Neural progenitor cell (in vitro differentiated cells): ENCODE measurements around the gene MICU2. TPM values are rescaled to one million over a fixed set of nuclear protein-coding genes. Genes with fewer than 3 reads are reported as not detected.

Experiments
- DNase-seq: peaks from one replicate; pipeline ENCODE4 v3.0.0-alpha.2; 2016; ENCODE audit warnings: low spot score
- H2AFZ ChIP-seq: fragments of 200-600 bp; sonication (generic); replicated peaks from 2 replicates; pipeline ENCODE4 v1.6.1; 2016; ENCODE audit warnings: antibody characterized with exemption
- H3F3A ChIP-seq: fragments of 200-600 bp; sonication (generic); 2 replicates; pipeline ENCODE4 v1.6.1; 2016; ENCODE audit warnings: antibody characterized with exemption, low read depth
- H3K27ac ChIP-seq: fragments of 200-600 bp; sonication (generic); 2 replicates; pipeline ENCODE4 v1.5.1; 2016; ENCODE audit warnings: mild to moderate bottlenecking
- H3K27me3 ChIP-seq: fragments of 200-600 bp; sonication (generic); 2 replicates; pipeline ENCODE4 v1.6.1; 2016; ENCODE audit warnings: mild to moderate bottlenecking, moderate library complexity
- H3K36me3 ChIP-seq: fragments of 200-600 bp; sonication (generic); 2 replicates; pipeline ENCODE4 v1.5.1; 2016
- H3K4me1 ChIP-seq: fragments of 200-600 bp; sonication (generic); 2 replicates; pipeline ENCODE4 v1.6.1; 2016; ENCODE audit warnings: mixed run types
- H3K4me2 ChIP-seq: fragments of 200-600 bp; sonication (generic); 2 replicates; pipeline ENCODE4 v1.6.1; 2016
- H3K4me3 ChIP-seq: fragments of 200-600 bp; sonication (generic); 2 replicates; pipeline ENCODE4 v1.5.1; 2016
- H3K79me2 ChIP-seq: fragments of 200-600 bp; sonication (generic); 2 replicates; pipeline ENCODE4 v1.6.1; 2016; ENCODE audit warnings: low read depth
- H3K9ac ChIP-seq: fragments of 200-600 bp; sonication (generic); 2 replicates; pipeline ENCODE4 v1.6.1; 2016
- H3K9me3 ChIP-seq: fragments of 200-600 bp; sonication (generic); 2 replicates; pipeline ENCODE4 v1.5.1; 2016; ENCODE audit warnings: low read depth
- H4K20me1 ChIP-seq: fragments of 200-600 bp; sonication (generic); 2 replicates; pipeline ENCODE4 v1.6.1; 2016; ENCODE audit warnings: low read depth
- H3K27ac Mint-ChIP-seq: 3 replicates; pipeline ENCODE4 v1.8.0; 2021; ENCODE audit warnings: mixed read lengths
- H3K27me3 Mint-ChIP-seq: 2 replicates; pipeline ENCODE4 v1.8.0; 2022; ENCODE audit warnings: low read depth, mild to moderate bottlenecking, inconsistent platforms, moderate library complexity, mixed read lengths; ENCODE audit not compliant: insufficient read depth
- H3K36me3 Mint-ChIP-seq: 3 replicates; pipeline ENCODE4 v1.8.0; 2021; ENCODE audit warnings: mixed read lengths
- H3K4me1 Mint-ChIP-seq: 3 replicates; pipeline ENCODE4 v1.8.0; 2021; ENCODE audit warnings: mixed read lengths
- H3K4me3 Mint-ChIP-seq: 3 replicates; pipeline ENCODE4 v1.8.0; 2021; ENCODE audit warnings: mild to moderate bottlenecking, moderate library complexity, mixed read lengths
- H3K9me3 Mint-ChIP-seq: 3 replicates; pipeline ENCODE4 v1.8.0; 2020; ENCODE audit warnings: mixed read lengths
- EZH2 ChIP-seq: fragments of 200-600 bp; sonication (generic); IDR thresholded peaks from 2 replicates; pipeline ENCODE4 v1.6.1; 2017; ENCODE audit warnings: antibody characterized with exemption, mild to moderate bottlenecking, moderate library complexity
- EZH2phosphoT487 ChIP-seq: fragments of 200-600 bp; sonication (generic); IDR thresholded peaks from 2 replicates; pipeline ENCODE4 v1.6.1; 2017; ENCODE audit warnings: antibody characterized with exemption
- total RNA-seq: library from RNA; depleted of rRNA; stranded (reverse); fragments of >200 nt; gene quantifications from 2 replicates; pipeline ENCODE4 v1.2.3, GENCODE V29; 2015; ENCODE audit warnings: low replicate concordance
- TF ChIP-seq, protein P1 (sequence below): fragments of 200-600 bp; sonication (generic); IDR thresholded peaks from 2 replicates; pipeline ENCODE4 v1.5.1; 2017; ENCODE audit warnings: antibody characterized with exemption, mild to moderate bottlenecking

MICU2 gene
- total RNA-seq, 1 donor from 2014 or later, result 112 TPM

- no peak for DNase-seq
- H3K9me3 Mint-ChIP-seq, result peaks cover 9% of the 10 kb centered on the region
- no peaks in the 10 kb centered on the region for H3K36me3 Mint-ChIP-seq
- Histone ChIP-seq H2AFZ (no peak overlapping the region), H3K36me3 (no peaks in the 10 kb centered on the region), H3K27ac (no peak overlapping the region), H3K9me3 (peaks cover 3% of the 10 kb centered on the region), H3K4me3 (no peak overlapping the region), H3K79me2 (no peaks in the 10 kb centered on the region), H3K9ac (no peak overlapping the region), H3K4me2 (no peak overlapping the region), H3F3A (peaks cover 5% of the 10 kb centered on the region), H3K27me3 (no peaks in the 10 kb centered on the region), H4K20me1 (no peaks in the 10 kb centered on the region), H3K4me1 (no peaks in the 10 kb centered on the region)
- peaks cover 4% of the 10 kb centered on the region for H3K27me3 Mint-ChIP-seq
- H3K27ac Mint-ChIP-seq, result no peak overlapping the region
- H3K4me3 Mint-ChIP-seq, result no peak overlapping the region
- no peak for TF ChIP-seq EZH2phosphoT487
- H3K4me1 Mint-ChIP-seq, result peaks cover 6% of the 10 kb centered on the region
Measured at GRCh38 chr13:21475115-21475514, 128.9 kb downstream of the MICU2 start.

GRCh38 chr13:21470785-21471184, 133.2 kb downstream of the MICU2 start:
- Histone ChIP-seq H3K4me3 (no peak overlapping the region), H4K20me1 (no peaks in the 10 kb centered on the region), H3K36me3 (no peaks in the 10 kb centered on the region), H3K9ac (no peak overlapping the region), H3K9me3 (peaks cover 3% of the 10 kb centered on the region), H3K27ac (no peak overlapping the region), H3K27me3 (no peaks in the 10 kb centered on the region), H3K79me2 (no peaks in the 10 kb centered on the region), H2AFZ (no peak overlapping the region), H3F3A (peaks cover 5% of the 10 kb centered on the region), H3K4me2 (no peak overlapping the region), H3K4me1 (peaks cover 12% of the 10 kb centered on the region)
- Mint-ChIP-seq H3K4me3 (no peak overlapping the region), H3K27ac (no peak overlapping the region), H3K4me1 (peaks cover 6% of the 10 kb centered on the region), H3K27me3 (peaks cover 2% of the 10 kb centered on the region), H3K36me3 (no peaks in the 10 kb centered on the region), H3K9me3 (peaks cover 18% of the 10 kb centered on the region)
- no peak for DNase-seq
- TF ChIP-seq EZH2phosphoT487 (no peak), EZH2 (no peak)
- TF ChIP-seq, protein P1, sequence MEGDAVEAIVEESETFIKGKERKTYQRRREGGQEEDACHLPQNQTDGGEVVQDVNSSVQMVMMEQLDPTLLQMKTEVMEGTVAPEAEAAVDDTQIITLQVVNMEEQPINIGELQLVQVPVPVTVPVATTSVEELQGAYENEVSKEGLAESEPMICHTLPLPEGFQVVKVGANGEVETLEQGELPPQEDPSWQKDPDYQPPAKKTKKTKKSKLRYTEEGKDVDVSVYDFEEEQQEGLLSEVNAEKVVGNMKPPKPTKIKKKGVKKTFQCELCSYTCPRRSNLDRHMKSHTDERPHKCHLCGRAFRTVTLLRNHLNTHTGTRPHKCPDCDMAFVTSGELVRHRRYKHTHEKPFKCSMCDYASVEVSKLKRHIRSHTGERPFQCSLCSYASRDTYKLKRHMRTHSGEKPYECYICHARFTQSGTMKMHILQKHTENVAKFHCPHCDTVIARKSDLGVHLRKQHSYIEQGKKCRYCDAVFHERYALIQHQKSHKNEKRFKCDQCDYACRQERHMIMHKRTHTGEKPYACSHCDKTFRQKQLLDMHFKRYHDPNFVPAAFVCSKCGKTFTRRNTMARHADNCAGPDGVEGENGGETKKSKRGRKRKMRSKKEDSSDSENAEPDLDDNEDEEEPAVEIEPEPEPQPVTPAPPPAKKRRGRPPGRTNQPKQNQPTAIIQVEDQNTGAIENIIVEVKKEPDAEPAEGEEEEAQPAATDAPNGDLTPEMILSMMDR, result no peak

GRCh38 chr13:21466527-21466926, 137.4 kb downstream of the MICU2 start:
- Histone ChIP-seq H2AFZ (peak overlapping the region; percentile 76), H3K4me1 (peaks cover 27% of the 10 kb centered on the region), H4K20me1 (no peaks in the 10 kb centered on the region), H3K27ac (peak overlapping the region; percentile 85), H3K36me3 (no peaks in the 10 kb centered on the region), H3K79me2 (no peaks in the 10 kb centered on the region), H3K4me3 (no peak overlapping the region), H3F3A (peaks cover 16% of the 10 kb centered on the region), H3K9ac (no peak overlapping the region), H3K4me2 (no peak overlapping the region), H3K27me3 (no peaks in the 10 kb centered on the region), H3K9me3 (peaks cover 3% of the 10 kb centered on the region)
- Mint-ChIP-seq H3K27ac (no peak overlapping the region), H3K27me3 (peaks cover 2% of the 10 kb centered on the region), H3K9me3 (peaks cover 14% of the 10 kb centered on the region), H3K36me3 (no peaks in the 10 kb centered on the region), H3K4me3 (no peak overlapping the region), H3K4me1 (peaks cover 8% of the 10 kb centered on the region)
- TF ChIP-seq, protein P1, result no peak
- DNase-seq, result no peak

GRCh38 chr13:21465710-21466160, 138.2 kb downstream of the MICU2 start:
- Histone ChIP-seq H3F3A (peaks cover 16% of the 10 kb centered on the region), H3K36me3 (no peaks in the 10 kb centered on the region), H2AFZ (peak overlapping the region; percentile 76), H3K4me1 (peaks cover 27% of the 10 kb centered on the region), H3K27me3 (no peaks in the 10 kb centered on the region), H3K9ac (no peak overlapping the region), H4K20me1 (no peaks in the 10 kb centered on the region), H3K27ac (peak overlapping the region; percentile 85), H3K4me3 (no peak overlapping the region), H3K79me2 (no peaks in the 10 kb centered on the region), H3K4me2 (peak overlapping the region; percentile 57), H3K9me3 (peaks cover under 1% of the 10 kb centered on the region)
- Mint-ChIP-seq H3K9me3 (peaks cover 12% of the 10 kb centered on the region), H3K4me1 (peaks cover 8% of the 10 kb centered on the region), H3K36me3 (no peaks in the 10 kb centered on the region), H3K27ac (peak overlapping the region; percentile 61), H3K4me3 (peak overlapping the region; percentile 48), H3K27me3 (peaks cover 4% of the 10 kb centered on the region)
- TF ChIP-seq EZH2phosphoT487, result no peak
- no peak for TF ChIP-seq EZH2
- TF ChIP-seq, protein P1, result no peak
- DNase-seq, result peak; percentile 68
